ENCODE data around the gene SCN1B. TPM values are rescaled to one million over a fixed set of nuclear protein-coding genes. Genes with fewer than 3 reads are reported as not detected.

Gene SCN1B
- total and polyA plus RNA-seq, 4 donors = 1.5 to 12.6 (median 9.0) TPM

GRCh38 chr19:35000338-35000646, 30.0 kb upstream of the SCN1B start:
- Histone ChIP-seq H3K27me3 (ENCODE audit: control insufficient read depth in 3 of 3, insufficient read depth in 3 of 3, low read length in 2 of 3) (no peaks in the 10 kb centered on the region), H3K4me1 (ENCODE audit: control insufficient read depth in 5 of 5, insufficient read depth in 5 of 5, low read length in 5 of 5) (peaks cover 0 to 40% (median 14%) of the 10 kb centered on the region in 5 donors), H3K9ac (ENCODE audit: insufficient read depth in 1 of 2, low read length in 2 of 2) (no peak overlapping the region), H3K36me3 (ENCODE audit: control insufficient read depth in 4 of 4, insufficient read depth in 4 of 4, low read length in 4 of 4) (peaks cover 0 to 3% (median under 1%) of the 10 kb centered on the region in 4 donors), H3K4me3 (peak overlapping the region; percentile 75), H3K9me3 (ENCODE audit: control insufficient read depth in 4 of 4, insufficient read depth in 3 of 4, low read length in 3 of 4) (no peaks in the 10 kb centered on the region), H3K27ac (ENCODE audit: low read depth in 1 of 2, low read length in 1 of 2) (peak overlapping the region; percentile 64 to 89)
- DNase-seq = no peak
- no peak for TF ChIP-seq CTCF (IDR thresholded peaks at IDR 0.05; ENCODE audit: control extremely low read depth, extremely low read depth)
- 0 to 1% methylated on average over 11 to 37 of the region's 37 CpGs for WGBS, 2 donors
- ATAC-seq (ENCODE audit: insufficient read depth, low FRiP score) = no peak

GRCh38 chr19:35000647-35001501, 29.4 kb upstream of the SCN1B start:
- peak overlapping the region; percentile 49 to 91 for H3K9ac ChIP-seq (ENCODE audit: insufficient read depth in 1 of 2, low read length in 2 of 2)
- WGBS, 2 donors = 1 to 2% methylated on average over 38 to 46 of the region's 46 CpGs
- peak overlapping the region; percentile 64 to 96 for H3K27ac ChIP-seq (ENCODE audit: low read depth in 1 of 2, low read length in 1 of 2)
- ATAC-seq (ENCODE audit: insufficient read depth, low FRiP score) (no peak), DNase-seq (peak; percentile 57 to 65 (median 58))
- H3K9me3 ChIP-seq (ENCODE audit: control insufficient read depth in 4 of 4, insufficient read depth in 3 of 4, low read length in 3 of 4) = no peaks in the 10 kb centered on the region
- peaks cover 0 to 42% (median 20%) of the 10 kb centered on the region in 5 donors for H3K4me1 ChIP-seq (ENCODE audit: control insufficient read depth in 5 of 5, insufficient read depth in 5 of 5, low read length in 5 of 5)
- H3K4me3 ChIP-seq = peak overlapping the region; percentile 81
- no peaks in the 10 kb centered on the region for H3K27me3 ChIP-seq (ENCODE audit: control insufficient read depth in 3 of 3, insufficient read depth in 3 of 3, low read length in 2 of 3)
- TF ChIP-seq CTCF (IDR thresholded peaks at IDR 0.05; ENCODE audit: control extremely low read depth, extremely low read depth) = no peak
- peaks cover 0 to 5% (median under 1%) of the 10 kb centered on the region in 4 donors for H3K36me3 ChIP-seq (ENCODE audit: control insufficient read depth in 4 of 4, insufficient read depth in 4 of 4, low read length in 4 of 4)

GRCh38 chr19:35002037-35002535, 28.2 kb upstream of the SCN1B start:
- H3K9me3 ChIP-seq (ENCODE audit: control insufficient read depth in 4 of 4, insufficient read depth in 3 of 4, low read length in 3 of 4) = no peaks in the 10 kb centered on the region
- no peak for DNase-seq
- peak overlapping the region; percentile 25 for H3K4me3 ChIP-seq
- WGBS, 2 donors = 77 to 88% methylated on average over 11 of the region's 11 CpGs
- H3K4me1 ChIP-seq (ENCODE audit: control insufficient read depth in 5 of 5, insufficient read depth in 5 of 5, low read length in 5 of 5) = peaks cover 5 to 48% (median 20%) of the 10 kb centered on the region in 5 donors
- TF ChIP-seq CTCF (IDR thresholded peaks at IDR 0.05; ENCODE audit: control extremely low read depth, extremely low read depth) = no peak
- H3K27ac ChIP-seq (ENCODE audit: low read depth in 1 of 2, low read length in 1 of 2) = peak overlapping the region in 1 of 2 donors; percentile 51
- ATAC-seq (ENCODE audit: insufficient read depth, low FRiP score) = no peak
- H3K9ac ChIP-seq (ENCODE audit: insufficient read depth in 1 of 2, low read length in 2 of 2) = no peak overlapping the region
- no peaks in the 10 kb centered on the region for H3K27me3 ChIP-seq (ENCODE audit: control insufficient read depth in 3 of 3, insufficient read depth in 3 of 3, low read length in 2 of 3)
- H3K36me3 ChIP-seq (ENCODE audit: control insufficient read depth in 4 of 4, insufficient read depth in 4 of 4, low read length in 4 of 4) = peaks cover 0 to 13% (median 2%) of the 10 kb centered on the region in 4 donors
